CD4-positive, alpha-beta T cell treated with Interleukin-17A for 4 hours (primary cell): ENCODE measurements around the gene GPX6.
"Not testable (repeated sequence)": the region's sequence is repeated elsewhere in the genome, so short reads cannot be mapped to it uniquely, and the experiment has no call there.

Experiments used
- DNase-seq: peaks from one replicate; pipeline ENCODE4 v3.0.0-alpha.2; 2020; ENCODE audit warnings: mixed read lengths

GPX6 gene, protein sequence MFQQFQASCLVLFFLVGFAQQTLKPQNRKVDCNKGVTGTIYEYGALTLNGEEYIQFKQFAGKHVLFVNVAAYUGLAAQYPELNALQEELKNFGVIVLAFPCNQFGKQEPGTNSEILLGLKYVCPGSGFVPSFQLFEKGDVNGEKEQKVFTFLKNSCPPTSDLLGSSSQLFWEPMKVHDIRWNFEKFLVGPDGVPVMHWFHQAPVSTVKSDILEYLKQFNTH

DNA sequence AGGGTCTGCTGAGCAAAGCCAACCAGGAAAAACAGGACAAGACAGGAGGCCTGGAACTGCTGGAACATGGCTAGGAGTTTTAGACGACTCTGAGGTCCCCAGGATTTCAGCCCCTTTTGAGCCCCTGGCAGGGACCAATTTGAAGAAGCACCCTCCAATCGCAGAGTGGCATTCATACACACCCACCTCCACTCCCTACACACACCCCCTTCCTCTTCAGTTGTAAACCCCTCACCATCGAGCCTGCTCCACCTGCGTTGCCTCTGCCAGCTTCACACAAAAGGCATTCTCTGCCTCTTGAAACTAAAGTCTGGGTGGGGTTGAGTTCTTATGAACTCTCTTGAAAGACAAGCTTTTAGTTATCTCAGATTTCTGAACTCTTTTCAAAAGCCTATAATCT, at the start of gene GPX6:
Gene GPX6 (minus strand): TSS at position 118 of the 400 bp plus-strand sequence. CDS start 50 bp downstream, at position 68.
- DNase-seq, result no peak

DNA sequence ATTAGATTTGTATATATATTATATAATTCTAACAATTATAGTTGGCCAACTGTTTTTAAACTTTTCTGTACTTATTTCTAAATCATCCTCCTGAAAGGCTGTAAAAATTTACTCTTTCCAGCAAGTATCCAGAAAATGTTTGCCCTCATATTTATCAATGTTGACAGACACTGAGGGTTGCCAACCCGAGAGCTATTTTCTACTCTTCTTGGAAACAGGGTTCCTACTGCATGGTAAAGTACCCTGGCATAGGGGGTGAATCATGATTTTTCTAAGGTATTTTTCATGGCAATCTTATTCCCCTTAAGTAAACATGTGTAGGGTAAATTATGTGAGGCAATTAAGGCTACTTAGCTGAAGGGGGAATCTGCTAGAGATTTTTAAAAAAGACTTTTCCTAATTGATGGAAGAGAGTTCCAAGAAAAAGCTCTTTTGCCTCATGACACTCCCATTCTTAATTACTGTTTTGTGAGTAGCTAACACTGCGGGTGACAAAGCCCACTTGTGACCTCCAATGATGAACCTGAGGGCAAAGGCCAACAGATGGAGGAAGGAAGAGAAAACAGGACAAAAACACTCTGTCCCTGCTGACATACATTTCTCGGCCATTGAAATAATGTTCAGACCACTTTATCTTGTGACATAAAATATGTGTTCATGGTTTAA, 48.0 kb upstream of the GPX6 start:
- DNase-seq, result no peak

DNA sequence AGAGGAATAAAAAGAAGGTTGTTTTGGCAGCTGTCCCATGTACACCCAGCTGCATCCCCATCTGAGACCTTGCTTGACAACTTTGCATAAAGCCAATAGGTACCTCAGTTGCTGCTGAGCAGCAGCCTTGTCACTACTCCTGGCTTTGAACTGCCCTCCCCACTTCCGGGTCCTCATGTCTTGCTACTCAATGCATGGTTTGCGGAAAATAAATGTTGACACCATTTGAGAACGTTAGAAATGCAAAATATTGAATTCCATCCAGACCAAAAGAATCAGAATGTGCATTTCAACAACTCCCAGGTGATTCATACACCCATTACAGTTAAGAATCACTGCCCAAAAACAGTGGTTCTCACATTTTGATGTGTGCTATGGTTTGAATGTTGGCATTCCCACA, 43.0 kb upstream of the GPX6 start:
- DNase-seq, result no peak

DNA sequence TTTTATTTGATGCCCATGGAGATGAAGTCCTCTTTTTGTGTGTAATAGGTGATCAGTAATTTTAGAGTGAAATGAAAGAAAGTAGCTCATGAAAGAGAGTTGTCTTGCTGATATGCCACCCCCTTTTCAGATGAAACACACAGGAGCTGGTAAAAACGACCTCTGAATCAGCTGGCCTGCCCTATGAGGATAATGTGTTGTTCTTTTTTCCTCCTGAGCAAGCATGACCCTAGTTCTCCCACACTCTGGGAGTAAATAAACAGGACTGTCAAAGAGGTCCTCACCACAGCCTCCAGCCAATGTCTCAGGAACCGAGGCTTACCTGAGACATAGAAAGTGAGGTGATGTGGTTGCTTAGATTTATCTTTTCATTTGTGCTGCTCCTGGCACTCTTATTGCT, 39.5 kb upstream of the GPX6 start:
- DNase-seq, result no peak

DNA sequence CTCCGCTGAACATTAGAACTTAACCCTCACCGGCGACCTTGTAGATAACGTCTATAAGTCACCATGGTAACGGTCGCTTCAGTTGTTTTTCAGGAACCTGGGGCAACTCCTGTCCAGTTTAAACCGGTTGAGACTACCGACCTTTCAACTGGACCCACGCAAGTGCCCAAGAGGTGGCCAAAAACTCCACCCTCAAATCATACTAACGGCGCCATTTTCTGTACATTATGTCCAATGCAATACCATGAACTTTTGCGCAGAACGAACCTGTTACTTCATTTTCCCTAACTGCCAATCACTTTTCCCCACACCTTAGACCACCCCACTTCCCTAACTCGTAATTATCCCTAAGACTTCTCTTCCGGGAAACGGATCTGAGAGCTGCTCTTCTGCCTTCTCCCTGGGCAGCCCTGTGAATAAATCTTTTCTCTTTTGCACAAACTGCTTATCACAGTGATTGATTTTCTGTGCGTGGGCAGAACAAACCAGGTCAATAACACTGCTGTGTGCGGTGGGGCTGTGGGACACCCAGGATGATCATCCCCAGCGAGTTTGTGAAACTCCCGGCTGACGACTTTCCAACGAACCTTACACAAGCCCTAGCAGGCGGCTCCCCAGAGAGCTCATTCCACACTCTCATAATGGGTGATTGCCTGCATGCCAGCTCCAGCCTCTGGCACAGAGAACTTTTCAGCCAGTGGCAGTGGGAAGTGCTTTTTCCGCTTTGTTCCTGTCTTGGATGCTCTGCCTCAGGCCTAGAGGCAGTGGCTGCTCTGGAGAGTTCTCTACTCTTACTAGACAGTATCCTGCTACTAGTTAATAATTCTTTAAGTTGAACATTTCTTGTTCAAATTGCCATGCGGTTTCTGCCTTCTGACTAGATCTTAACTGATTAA, 38.6 kb upstream of the GPX6 start:
- no peak for DNase-seq

DNA sequence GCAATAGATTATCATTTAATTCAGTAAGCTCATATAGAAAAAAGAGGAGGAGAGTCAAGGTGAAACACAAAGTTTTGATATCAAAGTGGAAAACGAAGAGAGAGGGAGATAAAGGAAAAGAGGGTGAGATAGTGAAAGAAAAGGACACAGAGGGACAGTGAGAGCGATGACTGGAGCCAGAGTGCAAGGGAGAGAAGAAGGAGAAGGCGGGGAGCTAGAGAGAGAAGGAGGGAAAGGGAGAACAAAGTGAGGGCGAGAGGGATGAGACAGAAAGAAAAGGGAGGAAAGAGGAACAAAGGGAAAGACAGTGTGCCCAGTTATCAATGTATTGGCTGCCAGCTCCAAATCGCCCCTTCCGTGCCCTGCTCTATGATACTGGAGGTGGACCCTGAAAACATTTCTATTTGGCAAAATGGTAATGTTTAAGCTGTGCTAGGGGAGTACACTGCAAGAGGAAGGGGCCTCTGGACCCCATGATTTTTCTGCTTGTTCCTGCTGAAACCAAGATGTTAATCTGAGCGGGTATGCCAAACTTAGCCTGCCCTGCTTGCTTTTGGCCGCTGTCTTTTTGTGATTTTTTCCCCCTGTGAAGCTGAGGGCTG, 37.9 kb upstream of the GPX6 start:
- no peak for DNase-seq

DNA sequence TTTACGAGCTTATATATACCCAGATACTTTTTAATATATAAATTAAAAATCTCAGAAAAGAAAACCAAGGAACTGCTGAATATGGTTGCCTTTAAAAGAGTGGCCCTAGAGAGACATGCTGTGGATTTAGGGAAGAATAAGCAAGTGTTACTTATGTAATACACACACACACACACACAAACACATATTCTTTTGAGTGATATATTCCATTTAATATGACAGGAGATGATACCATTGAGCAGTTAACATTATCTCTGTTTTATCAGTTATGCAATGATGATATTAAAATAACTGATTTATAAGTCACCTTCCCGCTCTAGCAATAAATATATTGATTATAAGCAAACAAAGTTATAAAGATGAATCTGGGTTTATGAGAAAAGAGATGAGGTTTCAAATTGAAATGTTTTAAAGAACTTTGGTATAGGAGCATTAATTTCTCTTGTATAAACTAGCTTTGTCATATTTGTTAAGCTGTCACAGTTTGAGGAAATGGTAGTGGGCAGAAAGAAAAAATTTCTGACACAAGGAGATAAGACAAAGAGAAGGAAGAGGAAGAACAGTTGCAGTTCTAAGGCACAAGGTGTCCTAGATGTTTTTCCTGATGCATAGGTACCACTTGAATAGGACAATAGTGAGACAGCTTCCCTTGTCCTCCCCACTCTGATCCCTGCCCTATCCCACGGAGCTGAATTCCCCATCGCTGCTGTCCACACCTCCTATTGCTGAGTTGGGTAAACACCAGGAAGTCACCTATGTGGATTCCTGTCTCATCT, 36.5 kb upstream of the GPX6 start:
- DNase-seq, result no peak

DNA sequence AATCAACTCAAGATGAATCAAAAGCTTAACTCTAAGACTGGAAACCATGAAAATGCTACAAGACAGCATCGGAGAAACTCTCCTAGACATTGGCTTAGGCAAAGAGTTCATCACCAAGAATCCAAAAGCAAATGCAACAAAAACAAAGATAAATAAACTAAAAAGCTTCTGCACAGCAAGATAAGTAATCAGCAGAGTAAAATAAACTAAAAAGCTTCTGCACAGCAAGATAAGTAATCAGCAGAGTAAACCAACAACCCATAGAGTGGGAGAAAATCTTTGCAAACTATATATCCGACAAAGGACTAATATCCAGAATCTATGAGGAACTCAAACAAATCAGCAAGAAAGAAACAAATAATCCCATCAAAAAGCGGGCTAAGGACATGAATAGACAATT, 31.4 kb upstream of the GPX6 start:
- DNase-seq, result not testable (repeated sequence)

DNA sequence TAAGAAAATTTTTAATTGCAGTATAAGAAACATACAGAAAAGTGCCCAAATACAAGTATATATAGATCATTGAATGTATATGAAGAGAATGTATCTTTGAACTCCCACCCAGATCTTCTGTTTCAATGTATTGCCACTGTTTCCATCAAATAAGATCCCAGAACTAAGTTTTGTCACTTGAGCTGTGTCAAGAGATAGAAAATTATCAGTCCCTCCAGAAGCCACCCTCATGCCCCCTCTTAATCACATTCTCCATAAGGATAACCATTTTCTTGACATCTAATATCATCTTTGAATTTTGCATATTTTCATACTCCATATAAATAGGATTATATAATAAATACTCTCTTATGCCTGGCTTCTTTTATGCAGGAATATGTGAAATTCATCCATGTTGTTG, 30.4 kb upstream of the GPX6 start:
- no peak for DNase-seq

DNA sequence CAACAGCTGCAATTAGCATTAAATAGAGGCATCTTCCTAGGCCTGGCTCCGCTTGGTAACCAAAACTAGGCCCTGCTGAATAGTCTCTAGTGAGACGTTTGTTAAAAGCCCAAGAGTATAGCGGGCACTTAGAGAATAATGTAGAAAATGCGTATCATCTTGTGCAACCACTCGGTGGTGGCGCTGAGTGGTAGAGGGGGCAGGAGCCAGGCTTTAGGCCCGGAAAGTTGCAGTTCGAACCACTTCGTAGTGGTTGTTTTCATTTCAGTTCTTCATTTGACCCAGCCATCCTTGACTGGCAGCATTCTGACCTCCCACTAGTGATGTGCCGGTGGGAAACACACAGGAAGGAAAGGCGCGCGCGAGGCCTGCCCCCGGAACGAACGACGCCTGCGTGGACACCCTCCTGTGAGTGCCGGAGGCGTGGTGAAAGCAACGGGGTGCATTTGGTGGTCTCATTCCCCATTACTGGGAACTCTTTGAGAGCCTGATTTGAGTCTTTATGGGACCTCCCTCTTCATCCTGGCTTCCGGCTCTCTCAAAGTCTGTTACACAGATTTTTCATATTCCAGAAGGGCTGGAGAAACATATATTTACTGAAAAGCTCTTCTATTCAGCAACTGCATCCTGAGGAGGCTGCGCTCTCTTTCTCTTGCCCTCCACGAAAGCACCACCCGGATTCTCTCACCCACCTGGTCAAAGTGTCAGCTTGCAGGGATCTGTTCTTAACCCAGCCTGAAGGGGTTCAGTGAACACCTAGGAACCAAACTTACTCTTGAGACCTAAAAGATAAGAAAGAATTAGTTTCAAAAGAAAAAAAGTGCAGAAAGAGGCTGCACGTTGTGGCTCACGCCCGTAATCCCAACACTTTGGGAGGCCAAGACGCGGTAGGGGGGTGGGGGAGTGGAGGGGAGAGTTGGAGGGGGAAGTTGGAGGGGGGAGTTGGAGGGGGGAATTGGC, 28.3 kb upstream of the GPX6 start:
- DNase-seq, result peak; percentile 61

DNA sequence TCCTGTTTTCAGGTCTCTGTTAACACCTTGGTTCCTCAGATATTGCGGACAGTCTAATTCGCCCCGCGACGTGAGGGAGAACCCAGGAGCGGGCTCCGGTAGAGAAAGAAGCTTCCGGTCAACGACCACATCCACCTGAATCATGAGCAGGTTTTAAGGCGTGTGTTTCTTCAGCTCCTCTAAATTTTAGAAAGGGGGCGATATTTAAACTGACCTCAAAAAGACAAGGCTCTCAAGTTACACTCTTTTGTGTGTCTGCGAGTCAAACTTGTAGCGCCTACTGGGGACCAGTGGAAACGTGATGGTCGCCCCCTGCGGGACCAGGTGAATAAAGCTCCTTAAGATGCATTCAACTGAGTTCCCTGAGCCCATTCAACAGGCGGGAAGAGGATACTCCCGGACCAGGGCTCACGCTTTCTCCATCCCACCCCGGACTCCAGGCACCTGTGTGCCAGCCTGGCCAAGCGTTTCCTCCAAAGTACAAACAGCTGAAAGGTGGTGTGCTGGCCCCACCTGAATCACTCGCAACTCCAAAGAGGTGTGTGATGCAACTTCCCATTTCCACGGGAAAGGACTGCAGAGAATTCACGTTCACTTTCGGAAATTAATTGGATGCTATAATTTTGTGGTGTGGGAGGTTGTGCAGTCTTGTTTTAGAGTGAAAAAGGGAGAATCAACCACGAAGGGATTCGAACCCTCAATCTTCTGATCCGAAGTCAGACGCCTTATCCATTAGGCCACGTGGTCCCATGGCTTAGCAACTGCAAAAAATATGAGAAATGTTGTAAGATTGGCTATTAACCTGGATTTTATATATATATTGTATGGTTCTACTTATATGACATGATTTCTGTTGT, 27.1 kb upstream of the GPX6 start:
- peak; percentile 73 for DNase-seq

DNA sequence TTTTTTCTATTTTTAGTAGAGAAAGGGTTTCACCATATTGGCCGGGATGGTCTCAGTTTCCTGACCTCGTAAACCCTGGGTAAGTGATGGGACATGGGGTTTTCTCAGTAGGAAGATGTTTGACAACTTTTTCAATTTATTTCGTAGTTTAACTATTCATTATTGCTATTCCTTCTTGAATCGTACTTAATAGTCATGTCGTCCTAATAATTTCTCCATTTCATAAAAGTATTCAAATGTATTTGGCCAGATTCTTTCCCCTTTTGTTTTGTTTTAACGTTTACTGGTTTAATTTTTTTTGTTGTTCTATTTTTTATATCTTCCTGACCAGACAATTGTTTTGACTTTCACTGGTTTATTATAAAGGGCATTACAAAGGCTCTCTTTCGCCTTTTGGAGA, 26.4 kb upstream of the GPX6 start:
- DNase-seq, result no peak

DNA sequence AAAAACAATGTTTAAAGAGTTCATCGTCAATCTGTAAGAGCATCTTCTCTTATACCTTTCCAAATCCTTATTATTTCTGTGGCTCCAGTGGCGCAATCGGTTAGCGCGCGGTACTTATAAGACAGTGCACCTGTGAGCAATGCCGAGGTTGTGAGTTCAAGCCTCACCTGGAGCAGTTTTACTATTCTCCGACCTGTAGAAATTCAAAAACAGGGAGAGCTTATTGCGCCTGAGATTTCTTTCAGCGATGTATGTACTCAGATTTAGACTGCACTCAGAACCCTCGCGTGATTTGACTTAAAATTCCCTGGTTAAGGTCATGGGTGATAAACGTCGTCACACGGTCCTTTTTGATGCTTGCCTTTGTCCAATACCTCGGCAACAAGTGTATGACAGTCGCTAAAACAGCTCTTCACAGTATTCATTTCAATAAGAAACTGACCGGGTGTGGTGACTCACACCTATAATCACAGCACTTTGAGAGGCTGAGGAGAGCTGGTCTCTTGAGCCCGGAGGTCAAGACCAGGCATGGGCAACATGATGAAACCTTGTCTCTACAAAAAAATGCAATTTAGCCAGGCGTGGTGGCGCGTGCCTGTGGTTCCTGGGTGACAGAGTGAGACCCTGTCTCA, 22.0 kb upstream of the GPX6 start:
- DNase-seq, result peak; percentile 45

DNA sequence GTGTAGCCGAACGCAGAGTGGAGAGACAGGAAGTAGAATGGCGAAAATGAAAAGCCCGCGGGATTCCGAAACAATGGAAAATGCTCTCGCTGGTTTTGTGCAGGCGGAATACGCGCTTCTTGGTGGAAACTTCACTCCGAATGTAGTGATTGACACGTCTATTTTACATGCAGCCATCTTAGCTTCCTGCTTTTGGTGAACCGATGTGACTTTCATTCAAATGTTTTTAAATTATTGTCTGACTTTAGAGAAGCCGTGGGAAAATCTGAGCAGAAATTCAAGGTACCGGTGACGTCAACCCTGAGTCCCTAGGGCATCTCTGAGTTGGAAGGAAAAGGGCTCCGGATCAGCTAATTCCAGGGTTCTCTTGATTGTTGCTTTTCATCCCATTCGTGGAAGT, 21.5 kb upstream of the GPX6 start:
- no peak for DNase-seq

DNA sequence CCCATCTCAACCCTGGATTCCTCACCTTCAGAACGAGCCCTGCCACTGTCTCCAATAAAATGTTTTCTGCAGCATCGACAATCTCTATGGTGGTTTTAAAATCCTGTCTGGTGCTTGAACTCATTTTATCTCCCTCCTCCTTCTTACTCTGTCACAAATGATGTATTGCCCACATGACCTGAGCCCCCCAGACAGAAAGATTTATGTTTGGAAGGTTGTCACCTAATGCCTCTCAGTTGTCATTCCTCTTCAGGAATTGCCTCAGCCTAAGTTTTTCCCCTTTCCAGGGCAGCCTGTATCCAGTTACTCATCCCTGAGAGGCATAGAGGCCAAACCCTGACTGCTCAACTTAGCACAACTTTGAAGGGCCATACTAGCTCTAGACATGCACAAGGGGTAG, 19.3 kb upstream of the GPX6 start:
- no peak for DNase-seq

DNA sequence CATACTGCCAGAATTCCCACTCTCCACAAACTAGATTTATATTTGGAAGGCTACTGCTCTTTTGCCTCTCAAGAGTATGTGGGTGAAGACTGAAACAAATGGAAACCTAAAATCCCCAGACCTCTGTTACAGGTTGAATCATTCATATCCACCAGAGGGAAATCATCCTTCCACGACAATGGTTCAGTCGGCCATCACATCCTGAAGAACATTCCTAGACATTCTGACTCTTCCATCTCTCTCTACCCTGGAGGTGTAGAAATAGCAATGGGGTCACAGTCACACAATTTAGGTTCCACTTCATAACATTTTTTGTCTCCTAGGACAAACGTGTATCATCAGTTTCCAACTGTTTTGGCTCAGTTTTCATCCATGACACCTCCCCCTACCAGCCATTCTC, 18.7 kb upstream of the GPX6 start:
- DNase-seq, result no peak

DNA sequence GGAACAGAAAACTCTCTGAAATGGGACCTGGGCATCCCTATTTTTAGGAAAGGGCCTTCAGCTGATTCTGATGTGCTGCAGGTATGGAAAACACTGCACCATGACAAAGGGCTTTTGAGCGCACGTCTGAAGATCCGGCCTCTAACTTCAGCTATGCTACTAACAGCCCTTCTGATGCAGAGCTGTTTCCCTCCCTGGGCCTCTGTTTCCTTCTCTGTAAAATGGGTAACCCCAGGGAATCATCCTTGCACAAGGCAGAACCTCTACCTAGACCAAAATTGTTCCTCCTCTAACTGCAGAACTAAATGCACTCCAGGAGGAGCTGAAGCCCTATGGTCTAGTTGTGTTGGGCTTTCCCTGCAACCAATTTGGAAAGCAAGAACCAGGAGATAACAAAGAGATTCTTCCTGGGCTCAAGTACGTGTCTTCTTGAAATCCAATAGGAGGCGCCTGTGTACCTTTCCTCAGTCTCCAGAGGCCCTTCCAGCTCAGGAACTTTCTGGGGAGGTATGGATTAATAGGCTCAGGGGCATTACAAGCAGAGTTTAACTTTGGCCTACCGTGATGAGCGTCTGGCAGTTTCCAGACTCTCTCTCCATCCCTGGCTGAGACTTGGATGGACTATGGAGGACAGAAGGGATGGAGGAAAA, 16.0 kb upstream of the GPX6 start:
- DNase-seq, result no peak

DNA sequence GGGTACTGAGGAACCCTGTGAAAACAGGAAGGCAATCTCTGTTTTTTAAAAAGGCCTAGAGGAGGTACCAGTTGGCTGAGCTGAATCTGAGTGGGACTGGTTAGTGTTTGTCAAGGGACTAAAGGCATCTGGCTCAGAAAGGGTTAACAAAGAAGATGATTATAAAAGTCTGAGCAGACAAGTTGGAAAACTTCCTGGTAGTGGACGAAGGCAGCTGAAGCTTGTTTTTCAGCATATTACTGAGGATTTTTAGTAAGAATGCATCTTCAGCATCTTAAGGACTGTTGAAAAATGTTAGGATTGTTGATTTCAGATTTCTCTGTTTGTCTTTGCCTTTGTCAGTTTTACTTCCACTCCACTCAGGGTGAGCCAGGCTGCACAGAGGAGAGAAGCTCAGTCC, 15.2 kb upstream of the GPX6 start:
- no peak for DNase-seq

DNA sequence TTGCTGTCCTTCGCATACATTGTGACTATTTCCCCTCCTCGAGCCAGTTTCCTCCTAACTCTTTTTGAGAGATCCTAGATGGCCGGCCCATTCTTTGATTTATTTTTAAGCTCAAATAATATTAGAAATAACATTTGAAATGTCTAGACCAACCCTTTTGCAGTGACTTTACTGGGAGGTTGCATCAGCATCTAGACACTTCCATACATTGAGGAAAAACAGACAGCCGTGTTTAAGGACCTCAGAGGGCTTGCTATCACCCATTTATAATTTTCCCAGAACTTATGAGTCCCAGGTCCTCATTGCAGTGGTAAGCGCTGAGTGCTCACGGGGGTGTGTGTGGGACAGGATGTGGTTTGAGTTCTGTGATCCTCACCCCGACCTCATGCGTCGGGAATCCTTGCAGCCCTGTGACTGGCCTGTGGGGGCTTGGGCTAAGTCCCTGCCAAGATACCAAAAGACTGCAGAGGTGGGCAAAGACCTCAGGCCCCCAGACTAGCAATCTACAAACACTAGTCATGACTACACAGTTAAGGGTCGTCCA, 10.0 kb upstream of the GPX6 start, which contains the start of gene GPX5:
Gene GPX5 (plus strand): TSS at position 386 of the 544 bp plus-strand sequence. CDS start 133 bp downstream, at position 519.
- DNase-seq, result peak; percentile 35
